Fibroblast of lung (primary cell): Measurements from ENCODE around the gene METTL1. TPM values are rescaled to one million over a fixed set of nuclear protein-coding genes. Genes with fewer than 3 reads are reported as not detected.

ENCODE experiments used
- DNase-seq, 2 donors: peaks; one replicate each; pipeline versions ENCODE4 v3.0.0 to v3.0.0-alpha.2; 2010; ENCODE audit warnings: low read depth in 2 of 2
- H2AFZ ChIP-seq: 2 replicates; pipeline ENCODE4 v1.5.1; 2012; ENCODE audit warnings: low read length, control low read depth, inconsistent platforms
- H3K27ac ChIP-seq: 2 replicates; pipeline ENCODE4 v1.5.1; 2011; ENCODE audit warnings: low read length, control low read depth; ENCODE audit not compliant: insufficient read depth
- H3K27me3 ChIP-seq: 2 replicates; pipeline ENCODE4 v1.5.1; 2011; ENCODE audit warnings: mild to moderate bottlenecking, low read length; ENCODE audit not compliant: control insufficient read depth, insufficient read depth
- H3K36me3 ChIP-seq: 2 replicates; pipeline ENCODE4 v1.5.1; 2011; ENCODE audit warnings: low read length; ENCODE audit not compliant: control insufficient read depth, insufficient read depth
- H3K4me1 ChIP-seq: 2 replicates; pipeline ENCODE4 v1.5.1; 2011; ENCODE audit warnings: low read length; ENCODE audit not compliant: control insufficient read depth, insufficient read depth; ENCODE audit errors: extremely low read depth
- H3K4me2 ChIP-seq: 2 replicates; pipeline ENCODE4 v1.5.1; 2011; ENCODE audit warnings: low read length, control low read depth; ENCODE audit not compliant: insufficient read depth; ENCODE audit errors: extremely low read depth
- H3K4me3 ChIP-seq, 4 experiments: fragments of 200-600 bp in 1 of 4; sonication (generic) in 1 of 4; replicated peaks in 1 of 4; 2 replicates each; pipeline ENCODE4 v1.5.1; 2011 to 2016; ENCODE audit warnings: low read length in 4 of 4, low read depth in 3 of 4, mild to moderate bottlenecking in 3 of 4, control low read depth in 2 of 4, inconsistent platforms in 1 of 4, mixed read lengths in 1 of 4; ENCODE audit not compliant: insufficient read depth in 1 of 4; ENCODE audit errors: control extremely low read depth in 1 of 4
- H3K79me2 ChIP-seq: 2 replicates; pipeline ENCODE4 v1.5.1; 2012; ENCODE audit warnings: mild to moderate bottlenecking, low read length, inconsistent platforms; ENCODE audit not compliant: control insufficient read depth, insufficient read depth
- H3K9ac ChIP-seq: 2 replicates; pipeline ENCODE4 v1.5.1; 2011; ENCODE audit warnings: mild to moderate bottlenecking, low read length, control low read depth; ENCODE audit not compliant: insufficient read depth
- H3K9me3 ChIP-seq: 2 replicates; pipeline ENCODE4 v1.5.1; 2012; ENCODE audit warnings: low read depth, low read length; ENCODE audit not compliant: control insufficient read depth, insufficient read depth
- H4K20me1 ChIP-seq: 2 replicates; pipeline ENCODE4 v1.5.1; 2011; ENCODE audit warnings: low read length; ENCODE audit not compliant: control insufficient read depth, insufficient read depth; ENCODE audit errors: extremely low read depth
- CTCF ChIP-seq, 2 donors: IDR thresholded peaks in 1 of 2; conservative IDR thresholded peaks in 1 of 2; 1 replicate in 1 of 2; 2 replicates in 1 of 2; pipeline ENCODE4 v1.5.1; 2011 to 2012; ENCODE audit warnings: low read length in 2 of 2, control low read depth in 1 of 2, inconsistent platforms in 1 of 2, low read depth in 1 of 2, mild to moderate bottlenecking in 1 of 2
- EZH2 ChIP-seq: IDR thresholded peaks from 2 replicates; pipeline ENCODE4 v1.5.1; 2012; ENCODE audit warnings: low read length, control low read depth, mild to moderate bottlenecking; ENCODE audit errors: missing control alignments
- polyA plus RNA-seq, 2 donors: library from polyadenylated mRNA; depleted of rRNA in 1 of 2; stranded (reverse) in 1 of 2; unstranded in 1 of 2; fragments of >200 nt; gene quantifications; 2 replicates each; pipeline ENCODE4 v1.2.1, GENCODE V29; 2011 to 2012; ENCODE audit warnings: missing spikeins in 1 of 2
- total RNA-seq: library from RNA; depleted of rRNA; stranded (reverse); fragments of >200 nt; gene quantifications from 2 replicates; pipeline ENCODE4 v1.2.1, GENCODE V29; 2014

METTL1 gene
- total and polyA plus RNA-seq, 2 donors (not counting 1 experiment from before 2014, with no cell fraction given) = 3.5 to 16.9 TPM

- no peaks in the 10 kb centered on the region for H3K9me3 ChIP-seq
- H3K27me3 ChIP-seq = peaks cover 22% of the 10 kb centered on the region
- H3K36me3 ChIP-seq = peaks cover 11% of the 10 kb centered on the region
- no peak overlapping the region for H3K4me3 ChIP-seq
- H2AFZ ChIP-seq = no peak overlapping the region
- peaks cover 20% of the 10 kb centered on the region for H3K4me1 ChIP-seq
- H4K20me1 ChIP-seq = no peaks in the 10 kb centered on the region
- no peak for TF ChIP-seq CTCF (conservative IDR thresholded peaks at IDR 0.05 in 1 of 2, IDR thresholded peaks at IDR 0.05 in 1 of 2; ENCODE audit: low read depth in 1 of 2, low read length in 2 of 2)
- TF ChIP-seq EZH2 = no peak
- no peak overlapping the region for H3K9ac ChIP-seq
- no peak for DNase-seq
- no peak overlapping the region for H3K27ac ChIP-seq
- no peak overlapping the region for H3K4me2 ChIP-seq
- peaks cover 5% of the 10 kb centered on the region for H3K79me2 ChIP-seq
These were observed 2.3 kb downstream of the METTL1 start for GRCh38 chr12:57769594-57769993.

GRCh38 chr12:57767876-57768275 is 4.0 kb downstream of the METTL1 start:
- no peak overlapping the region for H3K4me2 ChIP-seq
- H3K36me3 ChIP-seq = peaks cover 11% of the 10 kb centered on the region
- peaks cover 29% of the 10 kb centered on the region for H3K27me3 ChIP-seq
- H3K9ac ChIP-seq = no peak overlapping the region
- no peak overlapping the region for H3K4me3 ChIP-seq
- H3K9me3 ChIP-seq = no peaks in the 10 kb centered on the region
- TF ChIP-seq CTCF (conservative IDR thresholded peaks at IDR 0.05 in 1 of 2, IDR thresholded peaks at IDR 0.05 in 1 of 2; ENCODE audit: low read depth in 1 of 2, low read length in 2 of 2) (no peak), EZH2 (no peak)
- peaks cover 20% of the 10 kb centered on the region for H3K4me1 ChIP-seq
- no peaks in the 10 kb centered on the region for H4K20me1 ChIP-seq
- no peak for DNase-seq
- H2AFZ ChIP-seq = no peak overlapping the region
- no peak overlapping the region for H3K27ac ChIP-seq
- H3K79me2 ChIP-seq = peaks cover 5% of the 10 kb centered on the region

- no peak overlapping the region for H3K4me3 ChIP-seq
- no peak overlapping the region for H3K27ac ChIP-seq
- H3K4me1 ChIP-seq = peaks cover 20% of the 10 kb centered on the region
- no peaks in the 10 kb centered on the region for H3K9me3 ChIP-seq
- no peak overlapping the region for H3K9ac ChIP-seq
- H3K27me3 ChIP-seq = peaks cover 29% of the 10 kb centered on the region
- no peak overlapping the region for H2AFZ ChIP-seq
- DNase-seq = no peak
- no peaks in the 10 kb centered on the region for H4K20me1 ChIP-seq
- TF ChIP-seq EZH2 = no peak
- no peak for TF ChIP-seq CTCF (conservative IDR thresholded peaks at IDR 0.05 in 1 of 2, IDR thresholded peaks at IDR 0.05 in 1 of 2; ENCODE audit: low read depth in 1 of 2, low read length in 2 of 2)
- peaks cover 11% of the 10 kb centered on the region for H3K36me3 ChIP-seq
- H3K4me2 ChIP-seq = no peak overlapping the region
- peaks cover 5% of the 10 kb centered on the region for H3K79me2 ChIP-seq
These were observed 4.6 kb downstream of the METTL1 start for GRCh38 chr12:57767305-57767698.
